ENCODE results near the gene C20orf202. TPM values are rescaled to one million over a fixed set of nuclear protein-coding genes. Genes with fewer than 3 reads are reported as not detected.
"Not testable (repeated sequence)": the region's sequence is repeated elsewhere in the genome, so short reads cannot be mapped to it uniquely, and the experiment has no call there.

C20orf202 gene
- total RNA-seq, 2 donors from 2014 or later = 0.29 TPM; not detected in 1

DNA sequence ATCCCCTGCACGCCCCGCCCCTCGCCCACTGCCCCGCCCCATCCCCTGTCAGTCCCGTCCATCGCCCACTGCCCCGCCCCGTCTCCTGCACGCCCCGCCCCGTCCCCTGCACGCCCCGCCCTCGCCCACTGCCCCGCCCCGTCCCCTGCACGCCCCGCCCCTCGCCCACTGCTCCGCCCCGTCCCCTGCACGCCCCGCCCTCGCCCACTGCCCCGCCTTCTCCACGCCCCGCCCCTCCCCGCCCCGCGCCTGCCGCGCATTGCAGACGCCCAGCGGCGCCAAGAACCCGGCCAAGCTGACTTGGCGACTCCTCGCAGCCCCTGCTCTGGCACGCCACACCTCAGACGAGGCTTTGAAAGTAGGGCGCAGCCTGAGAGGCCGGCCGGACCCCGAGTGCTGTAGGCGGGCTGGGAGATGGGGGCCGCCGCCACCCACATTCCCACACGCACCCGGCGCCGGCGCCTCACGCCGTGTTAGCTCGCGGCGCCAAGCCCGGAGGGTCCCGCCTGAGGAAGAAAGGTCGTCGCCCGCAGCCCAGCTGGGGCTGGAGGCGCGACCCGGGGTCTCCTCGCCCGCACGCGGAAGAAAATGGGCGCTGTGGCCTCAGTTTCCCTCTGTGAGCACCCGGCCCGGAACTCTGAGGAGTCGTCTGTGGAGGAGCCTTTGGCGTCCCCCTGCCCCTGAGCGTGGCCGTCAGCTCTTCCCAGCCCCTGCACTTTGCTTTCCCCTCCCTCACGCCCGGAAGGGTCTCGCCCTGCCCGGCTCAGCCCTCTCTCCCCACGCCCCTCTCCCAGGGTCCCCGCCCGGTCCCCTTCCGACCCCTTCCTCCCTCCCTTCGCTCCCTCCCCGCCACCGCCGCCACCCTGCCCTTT is 22.8 kb downstream of the C20orf202 start, which contains the start of gene RAD21L1:
Gene RAD21L1 (plus strand): TSS at position 262 of the 872 bp plus-strand sequence. CDS start 2,410 bp downstream, outside the sequence.
- peak; percentile 93 for DNase-seq (ENCODE audit: low spot score)
- intact Hi-C loops (cut with DNase I) = no loop called here

DNA sequence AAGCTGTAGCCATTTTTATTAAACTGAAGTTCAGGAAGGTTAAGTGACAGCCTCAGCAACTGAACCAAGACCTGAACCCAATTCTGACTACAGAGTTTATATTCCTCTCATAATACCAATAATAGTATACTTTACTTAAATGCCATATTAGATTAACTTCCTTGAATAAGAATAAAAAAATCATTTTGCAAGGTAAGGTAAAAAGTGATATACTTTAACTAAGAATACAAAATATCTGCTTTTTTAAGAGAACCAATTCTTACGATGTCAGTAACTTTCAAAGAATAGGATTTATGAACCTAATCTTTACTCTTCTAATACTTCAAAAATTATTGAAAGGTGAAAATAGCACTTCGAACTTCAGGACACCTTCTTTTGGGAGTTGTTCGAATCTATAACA is 26.3 kb downstream of the C20orf202 start:
- intact Hi-C loops (cut with DNase I) = no loop called here
- no peak for DNase-seq (ENCODE audit: low spot score)

DNA sequence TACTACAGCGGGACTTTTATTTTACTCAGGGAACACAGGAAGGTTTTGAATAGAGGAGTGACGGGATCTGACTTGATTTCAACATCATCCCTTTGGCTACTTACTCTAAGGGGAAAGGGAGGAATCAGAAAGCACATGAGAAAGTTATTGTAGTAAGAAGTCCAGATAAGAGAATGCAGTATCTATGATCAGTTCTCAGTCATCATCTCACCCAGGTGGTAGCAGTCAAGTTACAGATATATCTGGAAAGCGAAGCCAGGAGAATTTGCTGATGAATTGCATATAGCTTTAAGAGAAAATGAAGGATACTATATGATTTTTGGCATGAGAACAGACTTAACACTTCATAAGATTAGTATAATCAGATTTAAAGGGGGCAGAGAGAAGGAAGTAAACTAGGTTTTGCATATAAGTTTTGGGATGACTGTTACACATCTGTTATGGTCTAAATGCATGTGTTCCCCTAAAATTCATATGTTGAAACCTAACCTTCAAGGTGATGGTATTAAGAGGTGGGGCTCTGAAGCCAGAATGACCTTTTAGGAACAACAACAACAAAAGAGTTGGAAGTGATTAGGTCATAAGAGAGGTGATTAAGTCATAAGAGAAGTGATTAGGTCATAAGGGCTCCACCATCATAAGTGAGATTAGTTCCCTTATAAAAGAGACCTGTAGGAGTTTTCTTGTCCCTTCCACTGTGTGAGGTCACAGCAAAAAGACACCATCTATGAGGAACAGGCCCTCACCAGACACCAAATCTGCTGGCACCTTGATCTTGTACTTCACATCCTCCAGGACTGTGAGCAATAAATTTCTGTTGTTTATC is 29.2 kb downstream of the C20orf202 start:
- intact Hi-C loops (cut with DNase I) = no loop called here
- no peak for DNase-seq (ENCODE audit: low spot score)

DNA sequence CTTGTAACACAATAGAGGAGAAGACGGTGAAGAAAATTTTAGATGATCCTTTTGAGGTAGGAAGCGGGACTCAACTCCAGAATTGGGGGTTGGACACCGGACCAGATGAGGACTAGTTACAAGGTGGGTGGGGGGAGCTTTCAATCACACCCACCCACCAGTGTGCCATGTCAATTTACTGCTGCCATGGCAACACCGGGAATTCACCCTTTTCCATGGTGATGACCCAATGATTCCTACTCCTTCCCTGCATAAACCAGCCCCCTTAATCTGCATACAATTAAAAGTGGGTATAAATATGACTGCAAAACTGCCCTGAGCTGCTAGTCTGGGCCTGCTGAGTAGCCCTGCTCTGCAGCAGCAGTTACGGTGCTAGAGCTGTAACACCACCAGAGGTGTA is 37.3 kb downstream of the C20orf202 start:
- intact Hi-C loops (cut with DNase I) = no loop called here
- DNase-seq (ENCODE audit: low spot score) = no peak

DNA sequence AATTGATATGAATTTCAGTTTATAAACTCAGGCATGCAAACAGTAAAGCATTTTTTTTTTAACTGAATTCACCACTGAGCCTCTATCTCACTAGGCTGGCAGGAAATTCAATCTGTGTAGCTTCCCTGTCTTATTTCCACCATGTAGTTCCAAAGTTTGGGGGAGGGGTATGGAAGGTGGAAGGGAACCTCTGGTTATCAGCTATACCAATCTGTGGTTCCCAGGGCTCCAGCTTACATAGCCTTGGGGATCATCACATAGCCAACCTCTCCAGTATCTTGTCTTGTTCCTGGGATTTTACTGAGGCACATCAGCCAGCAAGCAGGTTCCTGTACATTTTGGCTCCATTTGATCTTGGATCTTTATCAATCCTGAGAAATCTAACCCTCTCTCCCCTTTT is 38.2 kb downstream of the C20orf202 start:
- DNase-seq (ENCODE audit: low spot score) = no peak
- intact Hi-C loops (cut with DNase I) = no loop called here

DNA sequence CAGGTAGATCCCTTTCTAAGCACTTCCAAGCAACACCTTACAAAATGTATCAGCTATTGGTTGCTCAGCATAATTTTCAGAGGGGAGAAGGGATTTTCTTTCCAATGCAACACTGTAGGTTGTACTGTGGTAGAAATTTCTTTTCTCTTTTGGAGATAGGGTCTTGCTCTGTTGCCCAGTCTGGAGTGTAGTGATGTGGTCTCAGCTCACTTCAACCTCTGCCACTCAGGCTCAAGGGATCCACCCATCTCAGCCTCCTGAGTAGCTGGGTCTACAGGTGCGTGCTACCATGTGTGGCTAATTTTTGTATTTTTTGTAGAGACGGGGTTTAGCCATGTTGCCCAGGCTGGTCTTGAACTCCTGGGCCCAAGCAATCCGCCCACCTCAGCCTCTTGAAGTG is 38.8 kb downstream of the C20orf202 start:
- no peak for DNase-seq (ENCODE audit: low spot score)
- intact Hi-C loops (cut with DNase I) = no loop called here

DNA sequence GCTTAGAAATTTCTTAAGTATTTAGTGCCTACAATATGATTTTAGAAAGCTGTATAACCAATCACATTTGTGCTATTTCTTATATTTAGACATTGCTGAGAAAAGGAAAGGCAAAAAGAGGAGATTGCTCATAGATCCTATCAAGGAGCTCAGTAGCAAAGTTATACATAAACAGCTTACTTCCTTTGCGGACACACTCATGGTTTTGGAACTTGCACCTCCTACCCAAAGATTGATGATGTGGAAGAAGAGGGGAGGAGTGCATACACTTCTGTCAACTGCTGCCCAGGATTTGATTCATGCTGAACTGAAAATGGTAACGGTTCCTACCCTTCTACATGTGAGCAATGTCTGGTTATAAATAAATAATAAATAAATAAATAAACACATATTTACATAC is 39.3 kb downstream of the C20orf202 start:
- intact Hi-C loops (cut with DNase I) = no loop called here
- DNase-seq (ENCODE audit: low spot score) = no peak

DNA sequence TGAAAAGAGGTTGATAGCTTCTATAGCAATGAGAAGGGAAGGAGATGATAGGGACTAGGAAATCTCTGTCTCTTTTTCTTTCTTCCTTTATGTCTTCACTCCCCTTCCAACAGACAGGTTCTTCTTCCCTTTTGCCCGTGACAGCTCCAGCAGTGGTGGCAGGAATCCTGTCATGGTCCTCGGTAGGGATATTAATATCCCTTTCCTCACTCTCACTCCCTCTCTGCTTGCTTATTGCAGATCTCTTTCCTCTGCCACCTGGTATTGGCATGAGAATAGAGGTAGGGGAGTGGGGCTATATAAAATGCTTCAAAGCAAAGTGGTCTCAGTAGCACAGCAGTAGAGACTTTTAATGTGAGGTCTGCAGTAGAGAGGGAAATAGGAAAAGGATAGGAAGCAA is 42.3 kb downstream of the C20orf202 start:
- DNase-seq (ENCODE audit: low spot score) = no peak
- intact Hi-C loops (cut with DNase I) = no loop called here

DNA sequence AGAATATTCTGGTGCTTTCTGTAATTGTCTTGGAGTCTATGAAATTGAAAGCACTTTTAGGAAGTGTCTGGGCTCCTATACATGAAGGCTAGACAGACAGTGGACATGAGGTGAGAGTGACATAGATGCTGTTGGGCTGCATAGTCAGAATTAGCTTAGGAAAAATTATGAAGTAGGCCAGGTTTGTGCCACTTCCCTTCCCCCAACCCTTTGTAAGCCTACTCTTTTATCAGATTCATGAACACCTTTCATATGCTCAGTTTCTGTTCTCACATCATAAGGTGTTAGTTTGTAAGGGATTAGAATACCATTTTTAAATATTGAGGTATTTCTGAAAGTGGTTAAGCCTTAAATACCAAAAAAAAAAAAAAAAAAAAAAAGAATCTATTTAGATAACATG is 44.4 kb downstream of the C20orf202 start:
- intact Hi-C loops (cut with DNase I) = no loop called here
- DNase-seq (ENCODE audit: low spot score) = no peak

DNA sequence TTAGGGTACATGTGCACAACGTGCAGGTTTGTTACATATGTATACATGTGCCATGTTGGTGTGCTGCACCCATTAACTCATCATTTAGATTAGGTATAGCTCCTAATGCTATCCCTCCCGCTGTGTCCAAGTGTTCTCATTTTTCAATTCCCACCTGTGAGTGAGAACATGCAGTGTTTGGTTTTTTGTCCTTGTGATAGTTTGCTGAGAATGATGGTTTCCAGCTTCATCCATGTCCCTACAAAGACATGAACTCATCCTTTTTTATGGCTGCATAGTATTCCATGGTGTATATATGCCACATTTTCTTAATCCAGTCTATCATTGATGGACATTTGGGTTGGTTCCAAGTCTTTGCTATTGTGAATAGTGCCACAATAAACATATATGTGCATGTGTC is 47.0 kb downstream of the C20orf202 start:
- not testable (repeated sequence) for DNase-seq (ENCODE audit: low spot score)

DNA sequence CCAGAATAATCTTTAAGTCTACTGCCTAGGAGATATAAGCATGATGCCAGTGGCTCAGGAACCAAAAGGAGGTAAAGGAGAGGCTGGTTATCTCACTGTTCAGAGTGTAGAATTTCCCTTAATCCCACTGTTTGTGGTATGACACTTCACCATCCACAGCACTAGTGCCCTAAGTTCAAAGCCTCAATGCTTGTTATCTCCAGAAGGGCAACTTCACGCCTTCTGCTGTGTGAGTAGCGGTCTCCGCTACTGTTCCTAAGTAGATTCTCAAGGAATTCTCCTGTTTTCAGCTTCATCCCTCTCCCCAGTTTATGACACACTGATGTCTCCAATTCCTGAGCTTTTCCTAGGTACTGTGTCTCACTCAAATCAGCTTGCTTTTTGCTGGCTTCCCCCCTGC is 49.2 kb downstream of the C20orf202 start:
- no peak for DNase-seq (ENCODE audit: low spot score)
- intact Hi-C loops (cut with DNase I) = no loop called here

More for the DNA sequence above, 47.0 kb downstream of the C20orf202 start:
- intact Hi-C loops (cut with DNase I) = not testable (repeated sequence)

DNA sequence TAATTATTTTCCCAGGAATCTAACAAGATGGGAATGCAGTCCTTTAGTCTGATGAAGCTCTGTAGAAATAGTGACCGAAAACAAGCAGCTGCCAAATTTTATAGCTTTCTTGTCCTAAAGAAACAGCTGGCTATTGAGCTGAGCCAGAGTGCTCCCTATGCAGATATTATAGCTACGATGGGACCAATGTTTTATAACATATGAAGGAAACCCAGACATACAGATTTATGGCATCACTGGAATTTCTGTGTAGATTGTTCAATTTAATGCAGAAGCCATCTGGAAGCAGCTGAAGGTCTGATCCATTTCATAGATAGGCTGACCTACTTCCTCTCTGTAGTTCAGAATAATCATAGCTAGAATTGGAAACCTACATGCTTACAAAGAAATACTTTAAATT is 51.0 kb downstream of the C20orf202 start:
- intact Hi-C loops (cut with DNase I) = no loop called here
- no peak for DNase-seq (ENCODE audit: low spot score)

DNA sequence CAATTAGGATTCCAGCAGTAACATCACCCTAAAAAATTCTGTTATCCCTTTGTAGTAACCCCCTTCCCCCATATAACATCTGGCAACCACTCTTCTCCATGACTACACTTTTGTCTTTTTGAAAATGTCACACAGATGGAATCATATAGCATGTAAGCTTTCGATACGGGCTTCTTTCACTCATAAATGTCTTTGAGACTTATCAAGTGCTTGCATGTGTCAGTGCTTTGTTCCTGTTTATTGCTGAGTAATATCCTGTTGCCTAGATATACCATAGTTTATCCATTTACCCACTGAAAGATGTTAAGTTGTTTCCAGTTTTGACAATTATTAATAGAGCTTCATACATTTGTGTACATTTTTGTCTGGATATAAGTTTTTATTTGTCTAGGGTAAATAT is 52.4 kb downstream of the C20orf202 start:
- DNase-seq (ENCODE audit: low spot score) = no peak
- intact Hi-C loops (cut with DNase I) = no loop called here

Other genes starting within 250 kb of the C20orf202 start
- under 1 TPM in 1 of 2 donors, not detected in 1; 0.24 TPM for gene RSPO4, start 201.1 kb upstream of the C20orf202 start, total RNA-seq
- 100 to 1,000 TPM in 1 of 2 donors, 10 to 100 TPM in 1; 97.6 to 110 TPM for gene PSMF1, start 84.9 kb upstream of the C20orf202 start, total RNA-seq
- gene TMEM74B, start 18.5 kb upstream of the C20orf202 start, total RNA-seq = under 1 TPM; 0.71 to 0.74 TPM
- gene RAD21L1, start 22.6 kb downstream of the C20orf202 start, total RNA-seq = not detected
- gene SNPH, start 62.8 kb downstream of the C20orf202 start, total RNA-seq = 10 to 100 TPM in 1 of 2 donors, 1 to 10 TPM in 1; 8.9 to 11.9 TPM
- gene SDCBP2, start 125.7 kb downstream of the C20orf202 start, total RNA-seq = 1 to 10 TPM; 3.1 to 5.4 TPM
- gene FKBP1A, start 189.6 kb downstream of the C20orf202 start, total RNA-seq = 100 to 1,000 TPM; 239 to 274 TPM